Right cardiac atrium (tissue), 5 donors: ENCODE measurements around the gene NDUFA11. TPM values are rescaled to one million over a fixed set of nuclear protein-coding genes. Genes with fewer than 3 reads are reported as not detected.

Experiments used
- ATAC-seq, 2 donors: fragments of 200-7000 bp; cut with Tn5 transposase; one replicate each; pipeline versions ENCODE4 v1.8.0 to v1.9.1; 2020; ENCODE audit warnings: moderate library complexity in 2 of 2, mild to moderate bottlenecking in 1 of 2
- DNase-seq, 3 donors: peaks; one replicate each; pipeline ENCODE4 v3.0.0-alpha.2; 2020
- H3K27ac ChIP-seq: one replicate; pipeline ENCODE4 v1.5.1; 2013; ENCODE audit warnings: mild to moderate bottlenecking, low read length, control low read depth, moderate library complexity
- H3K27me3 ChIP-seq: one replicate; pipeline ENCODE4 v1.6.1; 2013; ENCODE audit not compliant: control insufficient read depth, insufficient read depth
- H3K4me1 ChIP-seq: one replicate; pipeline ENCODE4 v1.6.1; 2013; ENCODE audit warnings: low read length; ENCODE audit not compliant: control insufficient read depth, insufficient read depth
- H3K4me3 ChIP-seq: one replicate; pipeline ENCODE4 v1.5.1; 2013; ENCODE audit warnings: low read length, control low read depth
- H3K9me3 ChIP-seq: one replicate; pipeline ENCODE4 v1.6.1; 2013; ENCODE audit warnings: low read length; ENCODE audit not compliant: control insufficient read depth
- WGBS: extraction: QIAGEN DNeasy Blood & Tissue Kit; methylation state at CpG from one replicate; pipeline ENCODE4 v1.1.7; 2013; 5-methylcytosine and 5-hydroxymethylcytosine counted together
- intact Hi-C, 4 donors: fragments of 100-400 bp; cut with DNase I; formaldehyde crosslinking; loops; one replicate each; pipeline versions ENCODE4 v1.11.0 to v1.14.0; 2022 to 2023
- polyA plus RNA-seq: library from polyadenylated mRNA; stranded (reverse); fragments of 200-250 nt; gene quantifications from one replicate; pipeline ENCODE4 v1.2.3, GENCODE V29; 2013
- total RNA-seq, 4 donors: library from RNA; stranded (reverse); fragmentation: NEBNext Ultra II Directional; extraction: Animal tissue kit (Norgen Biotek cat#: 25700); gene quantifications; one replicate each; pipeline ENCODE4 v1.2.1, GENCODE V29; 2021
- donor health status: healthy with polysubstance abuse.
- donor health status: DM: no; HTN: yes; CAD: no.
- donor health status: DM: no; HTN: no; CAD: no.
- donor health status: DM: no; HTN: yes; CAD: no; lungs with severe emphysema.
- donor health status: DM: yes; HTN: yes; CAD: no.

NDUFA11 gene
- total and polyA plus RNA-seq, 5 donors = 515 to 1,214 (median 646) TPM

GRCh38 chr19:5943623-5944022 is 40.0 kb upstream of the NDUFA11 start:
- peak in 2 of 3 donors; percentile 26 to 34 for DNase-seq
- no peak overlapping the region for H3K27ac ChIP-seq
- 67% methylated on average over 10 of the region's 10 CpGs for WGBS
- intact Hi-C loops = no loop called here
- no peak overlapping the region for H3K4me3 ChIP-seq
- ATAC-seq = peak in 1 of 2 donors; percentile 7
- H3K4me1 ChIP-seq = peaks cover 10% of the 10 kb centered on the region
- no peaks in the 10 kb centered on the region for H3K9me3 ChIP-seq
- no peaks in the 10 kb centered on the region for H3K27me3 ChIP-seq

GRCh38 chr19:5943045-5943444 is 39.5 kb upstream of the NDUFA11 start:
- ATAC-seq (no peak), DNase-seq (peak in 2 of 3 donors; percentile 50 to 61)
- WGBS = 69% methylated on average over 10 of the region's 10 CpGs
- Histone ChIP-seq H3K27me3 (no peaks in the 10 kb centered on the region), H3K9me3 (no peaks in the 10 kb centered on the region), H3K27ac (no peak overlapping the region), H3K4me3 (no peak overlapping the region), H3K4me1 (peaks cover 10% of the 10 kb centered on the region)
- intact Hi-C loops = no loop called here

GRCh38 chr19:5941673-5942072 is 38.1 kb upstream of the NDUFA11 start:
- H3K27me3 ChIP-seq = no peaks in the 10 kb centered on the region
- H3K9me3 ChIP-seq = no peaks in the 10 kb centered on the region
- 83% methylated on average over 11 of the region's 11 CpGs for WGBS
- DNase-seq = peak in 1 of 3 donors; percentile 29
- H3K4me1 ChIP-seq = peaks cover 10% of the 10 kb centered on the region
- intact Hi-C loops = no loop called here
- no peak overlapping the region for H3K27ac ChIP-seq
- H3K4me3 ChIP-seq = no peak overlapping the region
- ATAC-seq = no peak

- no peak for ATAC-seq
- Histone ChIP-seq H3K4me1 (peaks cover 10% of the 10 kb centered on the region), H3K27me3 (no peaks in the 10 kb centered on the region), H3K27ac (peak overlapping the region; percentile 4), H3K9me3 (no peaks in the 10 kb centered on the region), H3K4me3 (no peak overlapping the region)
- 82% methylated on average over 21 of the region's 21 CpGs for WGBS
- intact Hi-C loops = no loop called here
- DNase-seq = peak in 1 of 3 donors; percentile 29
Measured at GRCh38 chr19:5940260-5941208, 36.9 kb upstream of the NDUFA11 start.

- intact Hi-C loops = no loop called here
- H3K9me3 ChIP-seq = no peaks in the 10 kb centered on the region
- DNase-seq (peak in 1 of 3 donors; percentile 13), ATAC-seq (no peak)
- no peaks in the 10 kb centered on the region for H3K27me3 ChIP-seq
- no peak overlapping the region for H3K4me3 ChIP-seq
- WGBS = 83% methylated on average over 10 of the region's 10 CpGs
- peaks cover 7% of the 10 kb centered on the region for H3K4me1 ChIP-seq
- H3K27ac ChIP-seq = no peak overlapping the region
Measured at GRCh38 chr19:5937550-5937949, 34.0 kb upstream of the NDUFA11 start.

GRCh38 chr19:5936292-5936592 is 32.7 kb upstream of the NDUFA11 start:
- no peak overlapping the region for H3K27ac ChIP-seq
- H3K27me3 ChIP-seq = no peaks in the 10 kb centered on the region
- ATAC-seq (no peak), DNase-seq (peak in 2 of 3 donors; percentile 10 to 35)
- H3K4me1 ChIP-seq = peaks cover 2% of the 10 kb centered on the region
- no peaks in the 10 kb centered on the region for H3K9me3 ChIP-seq
- H3K4me3 ChIP-seq = no peak overlapping the region
- intact Hi-C loops = no loop called here
- 91% methylated on average over 9 of the region's 9 CpGs for WGBS

GRCh38 chr19:5935473-5936291 is 32.1 kb upstream of the NDUFA11 start:
- Histone ChIP-seq H3K9me3 (no peaks in the 10 kb centered on the region), H3K27ac (peak overlapping the region; percentile 46), H3K4me1 (peaks cover 2% of the 10 kb centered on the region), H3K4me3 (no peak overlapping the region), H3K27me3 (no peaks in the 10 kb centered on the region)
- DNase-seq = peak in 2 of 3 donors; percentile 71 to 75
- intact Hi-C loops = no loop called here
- 57% methylated on average over 25 of the region's 25 CpGs for WGBS
- peak; percentile 32 to 52 for ATAC-seq

- H3K27ac ChIP-seq = peak overlapping the region; percentile 49
- DNase-seq (peak in 2 of 3 donors; percentile 65 to 77), ATAC-seq (peak; percentile 10 to 60)
- peaks cover 2% of the 10 kb centered on the region for H3K4me1 ChIP-seq
- H3K4me3 ChIP-seq = no peak overlapping the region
- intact Hi-C loops = no loop called here
- H3K27me3 ChIP-seq = no peaks in the 10 kb centered on the region
- H3K9me3 ChIP-seq = no peaks in the 10 kb centered on the region
- WGBS = 48% methylated on average over 16 of the region's 16 CpGs
Measured at GRCh38 chr19:5934774-5935472, 31.3 kb upstream of the NDUFA11 start.

- peaks cover 2% of the 10 kb centered on the region for H3K4me1 ChIP-seq
- DNase-seq (peak in 1 of 3 donors; percentile 50), ATAC-seq (peak in 1 of 2 donors; percentile 11)
- intact Hi-C loops = no loop called here
- H3K4me3 ChIP-seq = no peak overlapping the region
- H3K27me3 ChIP-seq = no peaks in the 10 kb centered on the region
- 76% methylated on average over 5 of the region's 5 CpGs for WGBS
- no peak overlapping the region for H3K27ac ChIP-seq
- no peaks in the 10 kb centered on the region for H3K9me3 ChIP-seq
Measured at GRCh38 chr19:5934069-5934401, 30.4 kb upstream of the NDUFA11 start.

- intact Hi-C loops = no loop called here
- Histone ChIP-seq H3K4me3 (no peak overlapping the region), H3K27me3 (no peaks in the 10 kb centered on the region), H3K27ac (no peak overlapping the region), H3K9me3 (no peaks in the 10 kb centered on the region), H3K4me1 (peaks cover 2% of the 10 kb centered on the region)
- WGBS = 76% methylated on average over 20 of the region's 20 CpGs
- ATAC-seq (peak in 1 of 2 donors; percentile 8), DNase-seq (peak in 2 of 3 donors; percentile 50 to 54)
Measured at GRCh38 chr19:5933391-5934068, 29.9 kb upstream of the NDUFA11 start.
